Activated T-helper 9 cell treated with anti-CD3 and anti-CD28 coated beads, Interleukin-2, amount 50 U/mL, for 16 hours (primary cell): ENCODE measurements around the gene MED26.
"Not testable (repeated sequence)": the region's sequence is repeated elsewhere in the genome, so short reads cannot be mapped to it uniquely, and the experiment has no call there.

Experiments used
- DNase-seq: peaks from one replicate; pipeline ENCODE4 v3.0.0-alpha.2; 2020; ENCODE audit warnings: low read depth

The MED26 gene

GRCh38 chr19:16572332-16573211 is 55.4 kb downstream of the MED26 start, which contains the start of gene SLC35E1:
TSS of gene SLC35E1 (minus strand) at chr19:16572415. CDS start at chr19:16572364, 51 bp downstream.
- peak; percentile 89 for DNase-seq

DNA sequence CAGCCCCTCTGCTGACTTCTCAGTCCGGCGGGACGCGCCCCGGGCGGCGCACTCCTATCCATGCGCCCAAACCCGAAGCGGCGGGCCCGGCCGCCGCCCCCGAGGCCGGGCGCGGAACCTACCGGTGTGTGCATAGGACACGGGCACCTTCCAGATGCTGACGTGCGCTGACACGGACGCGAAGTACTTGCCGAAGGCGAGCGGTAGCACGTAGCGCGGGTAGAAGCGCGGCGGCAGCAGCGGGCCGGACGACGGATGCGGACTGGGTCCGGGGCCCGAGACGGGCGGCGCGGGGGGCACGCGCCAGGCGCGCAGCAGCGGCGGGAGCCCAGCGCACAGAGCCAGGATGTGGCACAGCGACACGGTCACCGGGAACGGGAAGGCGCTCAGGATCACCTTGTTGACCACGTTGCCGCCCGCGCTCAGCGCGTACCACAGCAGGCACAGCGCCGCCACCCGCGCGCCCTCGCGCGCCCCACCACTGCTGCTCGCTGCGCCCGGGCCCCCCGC is 56.1 kb downstream of the MED26 start:
- DNase-seq = no peak

GRCh38 chr19:16571283-16571682 is 56.7 kb downstream of the MED26 start:
- DNase-seq = no peak

DNA sequence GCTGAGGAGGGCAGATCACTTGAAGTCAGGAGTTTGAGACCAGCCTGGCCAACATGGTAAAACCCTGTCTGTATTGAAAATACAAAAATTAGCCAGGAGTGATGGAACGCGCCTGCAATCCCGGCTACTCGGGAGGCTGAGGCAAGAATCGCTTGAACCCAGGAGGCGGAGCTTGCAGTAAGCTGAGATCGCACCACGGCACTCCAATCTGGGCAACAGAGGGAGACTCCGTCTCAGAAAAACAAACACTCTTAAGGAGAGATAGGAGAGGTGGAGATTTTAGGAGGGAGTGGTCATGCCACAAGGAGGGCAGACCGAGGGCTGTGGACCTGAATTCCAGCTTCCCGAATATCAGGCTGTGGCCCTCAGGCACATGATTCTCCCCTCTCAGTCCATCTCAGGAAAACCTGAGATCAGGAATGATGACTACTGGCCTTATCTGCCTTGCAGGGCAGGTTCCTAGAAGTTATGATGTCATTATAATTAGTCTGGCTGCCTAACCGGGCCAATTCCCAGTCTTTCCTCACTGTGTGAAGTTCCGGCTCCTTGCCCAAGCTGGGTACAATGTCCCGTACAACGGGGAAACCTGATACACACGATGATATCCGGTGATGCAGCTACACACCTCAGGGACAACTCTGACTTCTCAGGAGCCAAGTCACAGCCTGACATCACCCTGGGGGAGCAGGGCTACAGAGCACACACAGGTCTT is 58.2 kb downstream of the MED26 start:
- no peak for DNase-seq

GRCh38 chr19:16566702-16567101 is 61.3 kb downstream of the MED26 start:
- DNase-seq = no peak

GRCh38 chr19:16566161-16566560 is 61.8 kb downstream of the MED26 start:
- DNase-seq = peak; percentile 50

GRCh38 chr19:16564842-16565241 is 63.2 kb downstream of the MED26 start:
- DNase-seq = no peak

- DNase-seq = no peak
Observed at GRCh38 chr19:16562608-16563025, 65.4 kb downstream of the MED26 start.

DNA sequence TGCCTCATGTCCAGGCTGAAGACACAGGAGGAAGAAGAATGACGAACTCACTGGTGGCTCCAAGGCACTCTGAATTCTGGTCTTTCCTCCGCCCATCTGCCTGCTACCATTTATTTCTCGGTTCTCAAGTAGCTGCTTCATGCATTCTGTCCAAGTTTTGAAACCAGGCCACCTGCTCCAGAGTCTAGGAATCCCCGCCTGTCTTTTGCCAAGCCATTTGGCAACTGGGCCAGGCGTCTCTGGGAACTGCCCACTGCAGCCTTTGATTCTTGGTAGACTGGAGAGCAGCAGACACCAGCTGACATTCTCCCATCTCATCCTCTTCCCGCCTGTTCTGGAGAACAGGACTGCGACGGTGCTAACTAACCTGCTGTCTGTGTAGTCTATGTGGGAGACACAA is 66.6 kb downstream of the MED26 start:
- DNase-seq = no peak

DNA sequence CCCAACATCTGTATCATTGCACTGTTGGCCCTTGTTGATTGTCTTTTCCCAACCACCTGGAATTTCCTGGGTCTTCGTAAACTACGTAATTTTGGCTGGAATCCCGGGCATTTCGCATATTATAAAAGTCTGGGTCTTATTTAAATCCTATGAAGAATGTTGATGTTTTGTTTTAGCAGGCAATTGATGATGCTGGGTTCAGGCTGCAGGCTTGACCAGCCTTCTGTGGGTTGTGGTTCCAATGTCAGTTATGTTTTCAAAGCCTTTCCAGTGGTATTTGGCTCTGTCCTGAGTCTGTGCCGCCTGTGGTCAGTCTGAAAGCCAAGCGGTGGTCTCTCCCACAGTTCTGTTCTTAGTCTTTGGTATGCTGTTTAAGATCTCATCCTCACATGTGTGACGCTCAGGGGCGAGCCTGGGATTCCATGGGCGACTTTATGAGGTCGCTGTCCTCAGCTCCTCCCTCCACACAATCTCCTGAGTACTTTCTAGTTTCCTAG is 68.2 kb downstream of the MED26 start:
- no peak for DNase-seq

- no peak for DNase-seq
Observed at GRCh38 chr19:16554776-16555175, 73.2 kb downstream of the MED26 start.

DNA sequence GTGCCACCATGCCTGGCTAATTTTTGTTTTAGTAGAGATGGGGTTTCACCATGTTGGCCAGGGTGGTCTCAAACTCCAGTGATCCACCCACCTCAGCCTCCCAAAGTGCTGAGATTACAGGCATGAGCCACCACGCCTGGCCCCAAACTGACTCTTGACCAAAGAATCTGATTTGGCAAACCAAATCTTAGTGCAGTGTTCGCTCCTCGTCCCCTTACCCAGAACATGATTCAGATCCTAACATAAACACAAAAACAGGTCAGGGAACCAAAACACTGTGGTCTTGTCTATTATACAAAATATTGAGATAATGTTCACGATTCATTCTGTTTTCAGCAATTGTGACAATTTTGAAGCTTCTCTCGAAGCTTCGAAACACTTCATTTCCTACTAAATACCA is 76.1 kb downstream of the MED26 start:
- not testable (repeated sequence) for DNase-seq

GRCh38 chr19:16548956-16549355 is 79.0 kb downstream of the MED26 start:
- no peak for DNase-seq

- DNase-seq = no peak
Observed at GRCh38 chr19:16544473-16545231, 83.4 kb downstream of the MED26 start.

DNA sequence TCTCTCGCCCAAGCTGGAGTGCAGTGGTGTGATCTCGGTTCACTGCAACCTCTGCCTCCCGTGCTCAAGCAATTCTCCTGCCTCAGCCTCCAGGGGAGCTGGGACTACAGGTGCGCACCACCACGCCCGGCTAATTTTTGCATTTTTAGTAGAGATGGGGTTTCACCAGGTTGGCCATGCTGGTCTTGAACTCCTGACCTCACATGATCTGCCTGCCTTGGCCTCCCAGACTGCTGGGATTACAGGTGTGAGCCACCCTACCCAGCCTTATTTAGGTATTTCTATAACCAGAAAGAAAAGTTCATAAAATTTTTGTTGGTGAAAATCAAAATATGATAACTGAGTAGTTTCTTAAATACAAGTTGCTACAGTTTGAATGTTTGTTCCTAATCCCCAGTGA is 84.3 kb downstream of the MED26 start:
- not testable (repeated sequence) for DNase-seq

DNA sequence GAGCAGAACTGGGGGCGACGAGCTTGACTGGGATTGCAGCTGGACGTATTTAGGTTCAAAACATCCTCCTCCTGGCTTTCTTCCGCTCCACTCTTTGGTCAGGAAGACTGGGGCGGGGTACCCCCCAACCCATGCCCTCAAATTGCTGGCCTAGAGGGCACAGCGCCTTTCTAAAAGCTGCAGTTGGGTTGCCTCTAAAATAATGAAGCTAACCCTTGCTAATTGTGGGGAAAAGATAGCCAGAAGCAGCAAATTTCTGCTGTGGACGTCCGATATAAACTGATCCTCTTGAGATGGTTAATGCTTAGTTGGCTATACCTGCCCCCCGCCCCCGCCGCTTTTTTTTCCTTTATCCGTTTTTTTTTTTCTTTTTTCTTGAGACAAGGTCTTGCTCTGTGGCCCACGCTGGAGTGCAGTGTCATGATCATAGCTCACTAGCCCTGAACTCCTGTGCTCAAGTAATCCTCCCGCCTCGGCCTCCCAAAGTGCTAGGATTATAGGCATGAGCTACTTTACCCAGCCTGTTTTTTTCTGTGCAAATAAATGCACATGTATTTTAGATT is 85.0 kb downstream of the MED26 start:
- DNase-seq = no peak

- DNase-seq = peak; percentile 93
Observed at GRCh38 chr19:16542045-16542909, 85.7 kb downstream of the MED26 start, which contains the start of gene CHERP. TSS of gene CHERP (minus strand) at chr19:16542437. CDS start at chr19:16542378, 59 bp downstream.

- no peak for DNase-seq
Observed at GRCh38 chr19:16541526-16542044, 86.4 kb downstream of the MED26 start.

GRCh38 chr19:16540948-16541347 is 87.1 kb downstream of the MED26 start:
- no peak for DNase-seq

DNA sequence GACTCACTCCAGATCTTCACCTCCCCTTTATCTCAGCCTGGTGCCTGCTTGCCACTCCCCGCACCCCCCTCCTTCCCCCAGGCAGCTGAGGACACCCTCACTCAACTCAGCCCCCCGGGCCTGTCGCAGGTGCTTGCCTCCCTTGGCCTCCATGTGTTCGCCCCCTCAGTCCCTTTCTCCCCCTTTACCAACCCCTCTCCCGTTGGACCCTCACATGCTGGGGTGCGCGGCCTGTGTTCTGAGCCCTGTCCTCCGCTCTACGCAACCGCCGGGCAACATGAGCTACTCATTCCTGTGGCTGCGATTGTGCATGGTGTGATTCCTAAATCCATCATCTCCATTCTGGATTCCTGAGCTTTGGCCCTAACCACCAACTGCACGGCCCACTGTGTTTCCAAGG is 90.9 kb downstream of the MED26 start:
- no peak for DNase-seq
